HG02938 (cell line): Measurements from ENCODE around the gene ANKRD33.

ENCODE experiments used
- ATAC-seq: cut with Tn5 transposase; IDR thresholded peaks from one replicate; pipeline ENCODE4 v1.9.1; 2021; ENCODE audit warnings: mild to moderate bottlenecking, moderate library complexity; ENCODE audit not compliant: unreplicated experiment

The ANKRD33 gene

DNA sequence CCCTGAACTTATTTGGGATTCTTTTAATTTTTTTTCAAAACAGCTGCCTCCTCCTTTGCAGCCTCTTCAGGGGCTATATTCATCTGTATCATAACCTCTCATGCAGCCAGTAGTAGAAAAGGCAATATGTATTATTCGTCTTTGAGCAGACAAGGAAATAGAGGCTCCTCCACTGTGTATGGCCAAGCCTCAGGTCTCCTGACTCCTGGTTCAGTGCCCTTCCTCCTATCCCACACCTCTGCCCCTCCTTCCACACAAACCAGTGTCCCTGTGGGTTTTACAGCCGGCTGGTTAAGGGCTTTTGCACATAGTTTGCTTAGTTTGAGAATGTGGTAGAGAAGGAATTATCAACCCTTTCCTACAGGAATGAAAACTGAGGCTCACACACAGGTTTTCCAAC lies 10.6 kb downstream of the ANKRD33 start:
- ATAC-seq, result no peak

DNA sequence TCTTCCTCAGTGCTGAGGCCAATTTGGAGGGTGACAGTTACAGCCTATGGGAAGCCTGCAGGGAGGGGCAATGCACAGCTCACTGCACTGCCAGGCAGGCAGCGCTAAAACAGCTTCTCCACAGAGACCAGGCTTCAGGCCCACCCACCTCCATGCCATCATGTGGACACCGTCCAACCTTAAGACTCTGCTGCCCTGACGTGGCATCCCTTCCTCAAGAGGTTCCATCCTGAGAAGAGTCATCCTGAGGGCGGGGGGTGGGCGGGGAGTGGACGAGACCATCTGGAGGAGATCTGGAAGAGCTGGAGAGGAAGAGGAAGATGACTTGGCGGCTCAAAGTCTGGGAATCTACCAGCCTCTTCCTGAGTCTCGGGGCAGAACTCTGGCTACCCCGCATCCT lies 11.0 kb downstream of the ANKRD33 start:
- no peak for ATAC-seq

- ATAC-seq, result no peak
These were observed 12.5 kb downstream of the ANKRD33 start for GRCh38 chr12:51900323-51900889.

DNA sequence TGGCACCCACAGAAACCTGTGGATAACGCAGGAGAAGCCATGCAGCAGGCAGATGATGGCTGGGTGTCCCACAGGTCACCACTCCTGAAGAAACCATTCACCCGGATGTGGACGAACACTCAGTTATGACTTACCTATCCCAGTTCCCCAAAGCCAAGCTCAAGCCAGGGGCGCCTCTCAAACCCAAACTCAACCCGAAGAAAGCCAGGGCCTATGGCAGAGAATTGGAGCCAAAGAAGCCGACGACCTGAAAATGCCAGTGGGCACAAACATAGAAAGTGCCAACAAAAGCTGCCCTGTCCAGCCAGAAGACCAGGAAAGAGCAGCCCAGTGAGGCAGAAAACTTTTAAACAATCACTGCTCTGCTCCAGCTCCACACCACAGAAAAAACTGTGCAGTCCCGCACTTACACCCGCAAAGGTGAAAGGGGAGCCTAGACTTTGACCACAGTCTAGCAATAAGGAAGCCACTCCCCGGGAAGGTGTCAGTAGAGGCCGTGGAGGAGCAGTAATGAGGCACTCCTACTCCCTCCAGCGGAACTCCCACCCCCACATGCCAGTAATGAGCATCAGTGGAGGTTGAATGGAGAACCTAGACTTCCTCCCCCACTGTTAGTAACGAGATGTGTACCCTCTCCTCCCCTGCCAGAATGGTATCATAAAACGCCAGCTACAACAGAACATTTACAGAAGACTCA lies 13.4 kb downstream of the ANKRD33 start:
- ATAC-seq, result no peak

- no peak for ATAC-seq
These were observed 14.0 kb downstream of the ANKRD33 start for GRCh38 chr12:51901881-51902280.

GRCh38 chr12:51904951-51905470 lies 17.1 kb downstream of the ANKRD33 start:
- no peak for ATAC-seq

- no peak for ATAC-seq
These were observed 17.8 kb downstream of the ANKRD33 start for GRCh38 chr12:51905471-51906429.

DNA sequence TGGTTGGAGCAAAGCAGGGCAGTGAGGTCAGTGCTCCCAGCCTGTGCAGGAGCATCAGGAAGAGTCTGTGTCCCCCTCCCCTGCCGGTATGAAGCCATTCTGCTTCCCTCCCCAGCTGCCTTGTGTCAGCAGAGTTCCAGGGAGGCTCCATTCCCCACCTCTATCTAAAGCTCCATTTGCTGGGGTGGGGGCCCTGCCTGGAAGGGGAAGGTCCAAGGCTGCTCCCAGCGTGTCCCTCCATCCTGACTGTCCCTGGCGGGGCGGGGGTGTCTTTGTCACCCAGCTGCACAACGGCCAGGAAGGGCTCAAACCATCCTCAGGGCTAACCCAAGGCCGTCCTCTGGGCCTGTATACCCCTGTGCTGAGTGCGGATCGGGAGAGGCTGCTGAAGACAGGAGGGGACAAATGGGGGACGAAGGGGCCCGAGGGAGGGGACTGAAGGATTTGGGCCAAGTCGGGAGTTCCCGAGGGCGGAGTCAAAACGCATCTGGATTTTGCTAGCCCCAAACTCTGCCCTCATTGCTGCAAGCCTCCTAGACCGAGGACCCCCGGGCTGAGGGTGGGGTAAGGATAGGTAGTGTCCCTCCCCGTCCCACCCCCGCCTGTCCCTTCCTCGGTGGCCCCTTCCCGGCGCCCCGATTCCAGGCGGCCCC lies 18.7 kb downstream of the ANKRD33 start:
- ATAC-seq, result no peak

DNA sequence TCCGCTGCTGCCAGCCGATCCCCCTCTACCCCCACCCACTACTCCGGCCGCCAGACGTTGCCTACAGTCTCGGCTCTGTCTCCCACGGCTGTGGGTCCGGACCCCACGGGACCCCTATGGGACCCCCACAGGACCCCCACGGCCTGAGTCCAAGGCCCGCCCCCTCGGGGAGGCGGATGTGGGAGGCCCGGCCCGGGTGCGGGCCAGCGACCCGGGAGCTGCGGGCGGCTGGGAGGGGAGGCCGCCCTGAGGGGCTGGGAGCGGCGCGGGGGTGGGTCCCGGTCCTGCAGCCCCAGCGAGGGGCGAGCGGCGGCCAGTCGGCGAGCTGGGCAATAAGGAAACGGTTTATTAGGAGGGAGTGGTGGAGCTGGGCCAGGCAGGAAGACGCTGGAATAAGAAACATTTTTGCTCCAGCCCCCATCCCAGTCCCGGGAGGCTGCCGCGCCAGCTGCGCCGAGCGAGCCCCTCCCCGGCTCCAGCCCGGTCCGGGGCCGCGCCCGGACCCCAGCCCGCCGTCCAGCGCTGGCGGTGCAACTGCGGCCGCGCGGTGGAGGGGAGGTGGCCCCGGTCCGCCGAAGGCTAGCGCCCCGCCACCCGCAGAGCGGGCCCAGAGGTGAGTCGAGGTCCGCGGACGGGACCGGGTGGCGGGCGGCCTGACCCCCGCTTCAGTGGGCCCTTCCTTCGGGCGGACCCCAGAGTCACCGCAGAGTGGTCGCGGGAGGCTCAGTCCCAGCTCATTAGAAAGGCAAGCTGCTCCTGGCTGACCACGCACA lies 19.4 kb downstream of the ANKRD33 start, which contains the start of gene ACVRL1:
TSS of gene ACVRL1 (plus strand) at position 422 of the 773 bp plus-strand sequence. CDS start 4,971 bp downstream, outside the sequence.
- ATAC-seq, result no peak

- no peak for ATAC-seq
These were observed 20.0 kb downstream of the ANKRD33 start for GRCh38 chr12:51907856-51908425.

DNA sequence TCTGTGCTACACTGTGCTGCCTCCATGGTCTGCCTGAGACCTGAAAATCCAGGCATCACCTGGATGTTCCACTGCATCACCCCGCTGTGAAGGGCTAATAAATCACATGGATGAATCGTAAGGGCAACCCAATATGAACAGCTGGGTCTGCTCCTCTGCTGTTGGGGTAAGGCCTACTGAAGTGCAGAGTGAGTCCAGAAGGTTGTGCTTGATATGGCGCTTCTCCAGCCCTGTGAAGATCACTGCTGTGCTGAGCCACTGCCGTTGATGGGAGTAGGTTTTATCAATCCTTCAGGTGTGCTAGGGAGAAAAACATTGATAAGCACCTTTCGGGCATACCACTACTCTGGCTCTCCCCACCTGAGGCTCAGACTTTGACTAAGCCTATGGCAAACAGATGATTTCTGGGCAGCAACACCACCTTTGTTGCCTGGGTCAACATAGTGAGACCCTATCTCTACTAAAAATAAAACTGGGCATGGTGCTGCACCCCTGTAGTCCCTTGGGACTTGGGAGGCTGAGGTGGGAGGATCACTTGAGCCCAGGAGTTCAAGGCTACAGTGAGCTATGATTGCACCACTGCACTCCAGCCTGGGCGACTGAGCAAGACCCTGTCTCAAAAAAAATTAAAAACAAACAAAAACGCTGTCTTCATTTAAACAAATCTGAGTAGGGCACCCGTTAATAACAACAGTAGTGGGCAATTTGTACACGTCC lies 21.1 kb downstream of the ANKRD33 start:
- no peak for ATAC-seq

GRCh38 chr12:51910168-51910567 lies 22.3 kb downstream of the ANKRD33 start:
- ATAC-seq, result no peak

DNA sequence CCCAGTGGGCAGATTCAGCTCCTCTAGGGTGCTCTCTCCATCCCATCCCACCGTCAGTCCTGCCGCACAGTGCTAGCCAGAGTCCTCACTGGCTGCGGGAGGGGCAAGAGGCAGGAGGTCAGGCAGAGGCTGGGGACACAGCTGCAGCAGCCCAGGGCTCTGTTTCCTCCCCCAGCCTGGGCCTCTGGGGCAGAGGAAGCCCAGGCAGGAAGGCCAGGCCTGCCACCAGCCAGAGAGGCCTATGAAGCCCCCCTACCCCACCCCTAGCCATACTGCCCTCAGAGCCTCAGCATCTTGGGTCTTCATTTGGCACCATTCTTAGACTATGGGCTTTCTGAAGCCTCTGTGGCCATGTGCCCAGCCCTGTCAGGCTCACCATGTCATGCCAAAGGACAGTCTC lies 22.8 kb downstream of the ANKRD33 start:
- no peak for ATAC-seq

DNA sequence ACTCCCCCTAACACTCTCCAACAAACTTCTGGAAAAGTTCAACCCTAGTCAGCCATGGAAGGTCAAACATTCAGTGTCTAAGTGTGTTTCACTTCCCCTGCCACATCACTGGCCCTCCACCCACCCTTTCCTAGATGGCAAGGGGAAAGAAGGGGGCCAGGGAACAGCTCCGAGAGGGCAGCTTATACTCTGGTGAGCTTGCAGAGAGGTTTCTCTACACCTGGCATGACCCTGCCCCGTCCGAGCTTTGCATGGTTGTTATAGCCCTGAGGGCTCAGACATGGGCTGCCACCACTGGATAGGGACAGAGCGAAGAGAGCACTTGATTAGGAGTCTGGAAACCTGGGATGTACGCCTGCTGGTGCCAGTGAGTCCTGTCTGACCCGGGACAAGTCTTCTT lies 23.4 kb downstream of the ANKRD33 start:
- ATAC-seq, result no peak

DNA sequence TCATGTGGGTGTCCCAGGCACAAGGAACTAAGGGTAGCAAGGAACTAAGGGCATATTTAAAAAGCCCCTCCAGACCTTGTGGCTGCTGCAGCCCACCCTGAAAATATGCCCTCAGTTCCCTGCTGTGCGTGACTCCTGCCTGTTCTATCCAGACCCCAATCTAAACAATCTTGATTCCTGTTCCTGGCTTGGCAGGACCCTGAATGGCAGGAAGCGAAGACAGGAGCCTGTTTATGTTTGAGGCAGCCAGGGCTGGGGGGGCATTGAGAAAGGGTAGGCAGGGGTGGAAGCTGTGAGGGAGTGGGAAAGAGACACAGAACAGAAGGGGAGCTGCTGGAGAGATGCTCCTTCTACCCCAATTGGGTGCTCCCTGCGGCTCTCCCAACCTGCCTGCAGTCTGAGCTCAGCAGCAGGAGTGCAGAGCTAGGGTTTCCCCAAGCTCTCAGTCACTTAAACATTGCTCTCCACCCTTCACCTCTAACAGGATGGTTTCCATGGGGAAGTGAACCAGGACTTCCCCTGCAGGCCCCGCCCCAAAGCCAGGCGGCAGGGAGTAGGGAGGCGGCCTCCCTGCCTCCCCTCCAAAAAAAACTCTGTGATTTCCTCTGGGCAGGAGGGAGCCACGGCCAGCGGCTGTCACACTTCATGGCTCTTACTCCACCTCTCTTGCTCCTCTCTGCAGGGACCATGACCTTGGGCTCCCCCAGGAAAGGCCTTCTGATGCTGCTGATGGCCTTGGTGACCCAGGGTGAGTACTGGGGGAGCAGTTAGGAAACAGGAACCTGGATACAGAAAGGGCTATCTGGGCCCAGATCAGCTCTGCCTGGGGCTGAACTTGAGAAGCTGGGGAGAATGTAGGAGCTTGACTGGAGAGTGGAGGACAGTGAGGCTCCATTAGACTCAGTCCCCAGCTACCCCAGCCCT lies 24.1 kb downstream of the ANKRD33 start:
- ATAC-seq, result no peak

GRCh38 chr12:51913071-51914033 lies 25.4 kb downstream of the ANKRD33 start:
- no peak for ATAC-seq
